GOT3 (cell line): ENCODE results near the gene PCDHGC3.

Source experiments
- DNase-seq: peaks from one replicate; lab custom pipeline; 2025; ENCODE audit warnings: mixed read lengths; lab: John Stamatoyannopoulos, UW

Gene PCDHGC3

DNA sequence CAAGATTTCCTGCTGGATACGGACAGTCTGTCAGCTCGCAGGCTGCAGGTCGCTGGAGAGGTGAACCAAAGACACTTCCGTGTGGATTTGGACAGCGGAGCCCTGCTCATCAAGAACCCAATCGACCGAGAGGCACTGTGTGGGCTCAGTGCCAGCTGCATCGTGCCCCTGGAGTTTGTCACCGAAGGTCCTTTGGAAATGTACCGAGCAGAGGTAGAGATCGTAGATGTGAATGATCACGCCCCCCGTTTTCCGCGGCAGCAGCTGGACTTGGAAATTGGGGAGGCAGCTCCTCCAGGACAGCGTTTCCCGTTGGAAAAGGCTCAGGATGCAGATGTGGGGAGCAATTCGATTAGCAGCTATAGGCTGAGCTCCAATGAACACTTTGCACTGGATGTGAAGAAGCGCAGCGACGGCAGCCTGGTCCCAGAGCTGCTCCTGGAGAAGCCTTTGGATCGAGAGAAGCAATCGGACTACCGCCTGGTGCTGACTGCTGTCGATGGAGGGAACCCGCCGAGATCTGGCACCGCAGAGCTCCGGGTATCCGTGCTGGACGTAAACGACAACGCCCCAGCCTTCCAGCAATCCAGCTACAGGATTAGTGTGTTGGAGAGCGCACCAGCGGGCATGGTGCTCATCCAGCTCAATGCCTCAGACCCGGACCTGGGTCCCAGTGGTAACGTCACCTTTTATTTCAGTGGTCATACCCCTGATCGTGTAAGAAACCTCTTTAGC lies 9.7 kb downstream of the PCDHGC3 start:
- no peak for DNase-seq

DNA sequence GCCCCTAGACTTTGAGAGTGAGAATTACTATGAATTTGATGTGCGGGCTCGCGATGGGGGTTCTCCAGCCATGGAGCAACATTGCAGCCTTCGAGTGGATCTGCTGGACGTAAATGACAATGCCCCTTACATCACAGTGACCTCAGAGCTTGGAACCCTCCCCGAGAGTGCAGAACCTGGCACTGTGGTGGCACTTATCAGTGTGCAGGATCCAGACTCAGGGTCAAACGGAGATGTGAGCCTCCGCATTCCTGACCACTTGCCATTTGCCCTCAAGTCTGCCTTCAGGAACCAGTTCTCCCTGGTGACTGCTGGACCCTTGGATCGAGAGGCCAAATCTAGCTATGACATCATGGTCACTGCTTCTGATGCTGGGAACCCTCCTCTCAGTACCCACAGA lies 10.3 kb downstream of the PCDHGC3 start:
- no peak for DNase-seq

DNA sequence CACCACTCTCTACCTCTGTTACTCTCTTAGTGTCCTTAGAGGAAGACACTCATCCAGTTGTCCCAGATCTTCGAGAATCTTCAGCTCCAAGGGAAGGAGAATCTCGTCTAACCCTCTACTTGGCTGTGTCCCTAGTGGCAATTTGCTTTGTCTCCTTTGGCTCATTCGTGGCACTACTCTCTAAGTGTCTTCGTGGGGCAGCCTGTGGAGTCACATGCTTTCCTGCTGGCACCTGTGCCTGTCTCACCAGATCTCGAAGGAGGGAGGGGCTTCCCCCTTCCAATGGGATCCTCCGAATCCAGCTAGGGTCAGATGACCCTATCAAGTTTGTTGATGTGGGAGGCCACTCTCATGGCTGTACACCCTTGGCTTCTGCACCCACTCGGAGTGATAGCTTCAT lies 11.4 kb downstream of the PCDHGC3 start:
- DNase-seq: no peak

DNA sequence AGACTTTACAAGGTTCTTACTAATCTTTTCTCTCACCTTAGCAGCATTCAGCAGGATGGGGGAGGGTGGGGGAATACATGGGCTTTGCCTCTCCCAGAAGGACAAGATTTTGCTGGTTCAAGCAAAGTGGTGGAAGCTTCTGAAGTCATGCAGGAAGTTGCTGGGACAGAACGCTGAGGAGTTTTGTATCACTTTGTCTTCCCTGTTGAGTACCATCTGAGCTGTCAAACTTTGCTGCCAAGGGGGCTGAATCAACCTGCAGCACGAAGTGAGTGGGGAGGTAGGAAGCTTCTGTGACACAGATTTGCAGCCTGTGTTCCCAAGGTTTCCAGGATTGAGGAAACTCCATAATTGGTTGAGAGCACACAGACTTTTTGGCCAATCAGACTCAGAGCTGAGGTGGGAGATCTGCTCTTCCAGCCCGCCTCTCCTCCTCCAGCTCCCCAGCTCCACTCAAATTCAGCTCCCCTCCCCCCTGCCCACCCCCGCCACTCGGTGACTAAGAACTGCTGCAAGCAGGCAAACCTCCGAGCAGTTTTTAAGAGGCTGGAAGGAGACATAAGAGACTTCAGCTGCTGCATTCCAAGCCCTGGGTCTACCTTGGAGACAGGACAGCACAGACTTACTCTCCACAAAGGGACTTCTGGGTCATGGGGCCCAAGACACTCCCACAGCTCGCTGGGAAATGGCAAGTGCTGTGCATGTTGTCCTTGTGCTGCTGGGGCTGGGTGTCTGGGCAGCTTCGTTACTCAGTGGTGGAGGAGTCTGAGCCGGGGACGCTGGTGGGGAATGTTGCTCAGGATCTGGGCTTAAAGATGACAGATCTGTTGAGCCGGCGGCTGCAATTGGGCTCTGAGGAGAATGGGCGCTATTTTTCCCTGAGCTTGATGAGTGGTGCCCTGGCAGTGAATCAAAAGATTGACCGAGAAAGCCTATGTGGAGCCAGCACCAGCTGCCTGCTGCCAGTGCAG lies 13.1 kb downstream of the PCDHGC3 start, which contains the start of gene PCDHGC5:
Gene PCDHGC5 (plus strand): TSS at position 491 of the 971 bp plus-strand sequence. CDS start 160 bp downstream, at position 651.
- no peak for DNase-seq

DNA sequence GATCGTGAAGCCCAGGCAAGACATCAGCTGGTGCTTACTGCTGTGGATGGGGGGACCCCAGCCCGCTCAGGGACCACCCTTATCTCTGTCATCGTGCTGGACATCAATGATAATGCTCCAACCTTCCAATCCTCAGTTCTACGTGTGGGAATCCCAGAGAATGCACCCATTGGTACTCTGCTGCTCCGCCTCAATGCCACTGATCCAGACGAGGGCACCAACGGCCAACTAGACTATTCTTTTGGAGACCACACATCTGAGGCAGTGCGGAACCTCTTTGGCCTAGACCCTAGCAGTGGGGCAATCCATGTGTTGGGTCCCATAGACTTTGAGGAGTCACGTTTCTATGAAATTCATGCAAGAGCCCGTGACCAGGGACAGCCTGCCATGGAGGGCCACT lies 14.1 kb downstream of the PCDHGC3 start:
- DNase-seq: no peak

DNA sequence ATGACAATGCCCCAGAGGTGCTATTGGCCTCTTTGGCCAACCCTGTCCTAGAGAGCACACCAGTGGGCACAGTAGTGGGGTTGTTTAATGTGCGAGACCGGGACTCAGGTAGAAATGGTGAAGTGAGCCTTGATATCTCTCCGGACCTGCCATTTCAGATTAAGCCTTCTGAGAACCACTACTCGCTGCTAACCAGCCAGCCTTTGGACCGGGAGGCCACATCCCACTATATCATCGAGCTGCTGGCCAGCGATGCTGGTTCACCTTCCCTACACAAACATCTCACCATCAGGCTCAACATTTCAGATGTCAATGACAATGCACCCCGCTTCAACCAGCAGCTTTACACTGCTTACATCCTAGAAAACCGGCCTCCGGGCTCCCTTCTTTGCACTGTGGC lies 14.5 kb downstream of the PCDHGC3 start:
- DNase-seq: no peak

DNA sequence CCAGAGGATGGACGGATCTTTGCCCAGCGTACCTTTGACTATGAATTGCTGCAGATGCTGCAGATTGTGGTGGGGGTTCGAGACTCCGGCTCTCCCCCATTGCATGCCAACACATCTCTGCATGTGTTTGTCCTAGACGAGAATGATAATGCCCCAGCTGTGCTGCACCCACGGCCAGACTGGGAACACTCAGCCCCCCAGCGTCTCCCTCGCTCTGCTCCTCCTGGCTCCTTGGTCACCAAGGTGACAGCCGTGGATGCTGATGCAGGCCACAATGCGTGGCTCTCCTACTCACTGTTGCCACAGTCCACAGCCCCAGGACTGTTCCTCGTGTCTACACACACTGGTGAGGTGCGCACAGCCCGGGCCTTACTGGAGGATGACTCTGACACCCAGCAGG lies 15.0 kb downstream of the PCDHGC3 start:
- no peak for DNase-seq

DNA sequence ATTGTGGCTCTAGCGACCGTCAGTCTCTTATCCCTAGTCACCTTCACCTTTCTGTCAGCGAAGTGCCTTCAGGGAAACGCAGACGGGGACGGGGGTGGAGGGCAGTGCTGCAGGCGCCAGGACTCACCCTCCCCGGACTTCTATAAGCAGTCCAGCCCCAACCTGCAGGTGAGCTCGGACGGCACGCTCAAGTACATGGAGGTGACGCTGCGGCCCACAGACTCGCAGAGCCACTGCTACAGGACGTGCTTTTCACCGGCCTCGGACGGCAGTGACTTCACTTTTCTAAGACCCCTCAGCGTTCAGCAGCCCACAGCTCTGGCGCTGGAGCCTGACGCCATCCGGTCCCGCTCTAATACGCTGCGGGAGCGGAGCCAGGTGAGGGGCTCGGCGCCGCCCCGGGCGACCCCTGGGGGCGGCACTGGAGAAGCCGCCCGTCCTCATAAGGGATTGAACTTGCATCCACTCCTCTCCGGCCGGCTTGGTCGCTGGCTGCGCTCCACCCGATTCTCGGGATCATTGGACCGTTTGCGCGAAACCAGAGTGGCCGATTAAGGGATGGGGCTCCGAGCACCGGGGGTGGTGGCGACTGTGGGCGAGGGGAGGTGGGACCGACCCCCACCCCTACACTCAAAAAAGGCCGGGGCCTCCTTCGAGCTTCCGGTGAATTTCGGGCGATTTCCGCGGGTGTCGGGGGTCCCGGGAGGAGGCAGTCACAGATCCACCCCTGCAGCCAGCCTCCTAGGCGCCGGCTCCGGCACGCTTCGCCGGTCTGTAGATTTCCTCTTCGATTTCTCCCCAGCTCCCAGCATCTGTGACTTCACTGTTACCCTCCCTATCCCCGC lies 15.8 kb downstream of the PCDHGC3 start:
- DNase-seq: no peak

DNA sequence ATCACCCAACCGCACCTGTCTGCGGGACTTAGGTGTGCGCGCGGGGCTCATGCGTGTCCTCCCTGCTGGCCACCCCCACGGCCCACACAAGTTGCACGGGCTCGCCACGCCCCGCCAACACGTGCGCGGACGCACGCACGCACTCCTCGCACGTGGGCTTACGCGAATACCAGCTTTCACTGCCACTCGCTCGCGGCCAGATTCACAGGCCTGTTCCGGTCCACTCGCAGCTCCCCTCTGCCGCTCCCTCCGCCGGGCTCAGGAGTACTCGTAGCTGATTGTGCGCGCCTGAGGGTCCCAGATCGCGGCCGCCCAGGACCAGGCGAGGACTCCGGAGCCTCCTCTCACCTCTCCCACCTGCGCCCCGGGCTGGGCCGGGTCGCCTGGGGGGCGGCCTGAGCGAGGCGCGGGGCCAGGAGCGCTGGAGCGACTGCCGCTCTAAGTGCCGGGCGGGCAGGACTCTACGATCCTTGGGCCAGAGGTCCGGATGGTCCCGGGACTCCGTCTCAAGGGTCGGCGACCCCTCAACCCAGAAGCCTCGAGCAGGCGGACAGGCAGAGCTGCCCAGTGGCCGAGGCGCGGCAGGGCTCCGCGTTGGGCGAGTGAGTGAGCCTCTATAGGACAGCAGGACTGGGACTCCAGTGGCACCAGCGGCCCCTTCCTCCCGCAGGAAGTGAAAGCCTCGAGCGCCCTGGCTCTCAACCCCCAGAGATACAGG lies 16.6 kb downstream of the PCDHGC3 start:
- no peak for DNase-seq

DNA sequence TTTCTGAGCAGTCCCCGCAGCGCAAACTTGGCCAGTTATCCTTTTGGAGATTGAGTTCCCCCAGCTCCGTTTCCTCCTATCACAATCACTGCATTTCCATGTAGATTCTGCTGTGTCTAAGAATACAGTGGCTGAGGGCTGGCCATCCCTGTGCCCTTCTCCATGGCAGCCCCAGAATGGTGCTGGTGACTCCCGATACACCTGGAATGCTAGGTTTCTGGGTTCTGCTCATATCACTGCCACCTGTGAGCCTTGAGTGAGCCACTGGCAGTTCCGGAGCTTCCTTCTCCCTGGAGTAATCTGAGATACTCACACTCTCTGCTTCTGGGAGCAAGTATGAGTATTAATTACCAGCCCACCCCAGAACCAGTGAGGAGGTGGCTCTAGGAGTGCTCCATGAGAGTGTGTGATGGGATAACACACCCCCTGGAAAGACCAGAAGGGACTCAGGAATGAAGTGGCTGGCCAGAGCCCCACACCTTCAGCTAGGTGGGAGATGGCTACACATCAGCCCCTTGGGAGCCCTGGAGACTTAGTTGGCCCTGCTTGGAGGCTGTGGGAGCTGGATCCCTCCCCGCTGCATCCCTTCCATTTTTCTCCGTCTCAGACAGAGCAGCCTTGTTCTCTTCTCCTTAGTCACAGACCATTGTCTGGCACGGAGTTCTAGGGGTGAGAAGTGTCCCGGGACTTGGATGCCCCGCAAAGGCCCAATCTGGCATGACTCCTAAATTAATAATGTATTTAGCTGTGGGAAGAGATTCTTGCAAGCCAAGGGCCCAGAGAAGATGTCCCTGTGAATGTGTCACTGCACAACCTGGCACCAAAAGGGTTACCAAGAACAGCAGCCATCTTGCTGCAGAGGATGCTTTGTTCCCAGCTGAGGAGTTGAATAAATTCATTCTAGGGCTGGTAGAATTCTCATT lies 18.0 kb downstream of the PCDHGC3 start:
- no peak for DNase-seq

DNA sequence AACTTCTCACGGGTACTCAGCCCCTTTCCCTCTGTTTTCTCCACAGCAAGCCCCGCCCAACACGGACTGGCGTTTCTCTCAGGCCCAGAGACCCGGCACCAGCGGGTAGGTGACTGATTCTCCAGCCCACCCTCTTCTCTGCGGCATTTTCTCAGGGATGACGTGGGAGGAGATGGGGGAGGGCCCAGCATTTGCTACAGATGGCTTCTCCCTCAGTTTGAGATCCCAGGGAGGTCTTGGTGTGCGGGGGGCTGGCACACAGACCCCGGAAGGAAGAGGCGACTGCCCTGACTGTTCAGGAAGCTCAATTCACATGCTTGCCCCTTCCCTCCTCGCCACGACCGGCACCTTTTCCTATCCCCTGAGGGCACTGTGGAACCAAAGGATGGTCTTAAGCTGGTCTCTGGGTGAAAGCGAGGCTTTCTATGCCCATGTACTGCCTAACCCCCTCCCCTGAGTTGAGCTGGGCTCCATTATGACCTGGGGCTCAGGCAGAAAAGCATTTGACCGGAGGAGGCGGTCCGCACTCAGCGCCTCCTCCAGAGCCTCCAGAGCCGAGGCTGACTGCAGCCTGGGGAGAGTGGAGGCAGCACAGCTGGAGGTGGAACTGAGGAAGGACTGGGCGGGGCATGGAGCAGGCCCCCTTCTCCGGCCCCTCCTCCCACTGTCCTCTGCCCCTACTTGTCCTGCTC lies 19.1 kb downstream of the PCDHGC3 start:
- DNase-seq: no peak

DNA sequence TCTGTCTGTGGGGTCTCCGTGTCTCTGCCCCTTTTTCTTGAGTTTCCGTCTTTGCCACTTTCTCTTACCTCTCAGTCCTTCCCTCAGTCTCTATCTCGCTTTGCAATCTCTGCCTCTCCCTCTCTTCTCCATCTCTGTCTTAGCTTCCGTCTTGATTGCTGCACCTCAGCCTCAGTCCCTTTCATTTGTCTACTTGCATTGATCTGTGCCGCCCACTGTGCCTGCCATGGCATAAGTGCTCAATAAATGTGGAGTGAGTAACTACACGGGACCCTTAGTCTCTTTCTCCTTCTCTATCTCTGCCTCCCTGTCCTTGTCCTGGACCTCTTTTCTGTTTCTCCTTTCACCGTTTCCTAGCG lies 19.7 kb downstream of the PCDHGC3 start:
- DNase-seq: no peak

DNA sequence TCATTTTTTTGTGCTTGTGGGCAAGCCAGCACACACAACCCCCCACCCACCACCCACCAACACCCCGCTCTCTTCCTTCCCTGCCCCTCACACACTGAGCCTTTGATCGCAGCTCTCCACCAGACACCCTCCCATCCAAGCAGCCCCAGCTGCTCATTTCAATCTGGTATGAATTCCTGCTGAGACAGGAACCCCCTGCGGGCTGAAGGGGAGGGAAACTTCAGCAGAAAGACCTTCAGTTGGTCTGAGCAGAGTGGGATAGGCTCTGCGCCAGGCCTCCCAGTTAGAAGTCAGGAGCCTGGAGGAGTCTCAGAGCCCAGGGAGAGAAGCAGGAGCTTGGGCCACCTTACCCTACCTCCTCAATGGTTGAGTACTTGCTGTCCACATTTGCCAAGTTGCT lies 20.3 kb downstream of the PCDHGC3 start:
- DNase-seq: no peak

DNA sequence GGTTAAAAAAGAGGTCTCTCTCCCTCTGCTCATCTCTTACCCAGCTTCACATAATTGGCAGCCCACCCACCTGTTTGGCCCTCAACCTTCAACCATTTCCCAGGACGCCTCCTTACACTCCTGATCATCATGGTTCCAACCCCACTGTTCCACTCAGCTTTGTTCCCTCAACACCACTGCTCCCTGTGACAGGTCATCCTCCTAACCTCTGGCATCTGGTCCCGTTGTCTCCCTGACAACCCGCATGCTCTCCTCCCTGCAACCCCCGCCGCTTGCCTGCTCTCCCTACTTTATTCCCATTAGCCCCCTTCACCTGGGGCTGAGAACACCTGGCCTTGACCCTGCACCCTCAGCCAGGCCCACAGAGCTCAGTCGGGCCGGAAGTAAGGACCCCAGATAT lies 26.0 kb downstream of the PCDHGC3 start:
- no peak for DNase-seq

DNA sequence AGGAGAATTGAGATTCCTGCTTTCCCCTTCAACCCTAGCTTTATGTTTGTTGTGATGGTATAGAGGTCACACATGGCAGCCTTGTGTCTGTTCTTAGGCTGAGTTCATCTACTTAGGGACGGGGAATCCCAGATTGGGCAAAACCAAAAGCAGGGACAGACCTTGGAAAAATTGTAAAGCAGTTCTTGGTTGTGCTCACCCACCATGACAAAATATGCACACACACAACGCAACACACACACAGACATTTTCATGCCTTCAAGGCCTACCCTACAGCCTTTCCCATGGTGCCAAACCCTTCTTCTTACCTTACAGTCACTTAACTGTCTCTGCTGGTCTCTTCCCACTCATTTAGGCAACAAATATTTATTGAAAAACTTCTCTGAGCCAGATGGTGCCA lies 27.9 kb downstream of the PCDHGC3 start:
- DNase-seq: no peak

DNA sequence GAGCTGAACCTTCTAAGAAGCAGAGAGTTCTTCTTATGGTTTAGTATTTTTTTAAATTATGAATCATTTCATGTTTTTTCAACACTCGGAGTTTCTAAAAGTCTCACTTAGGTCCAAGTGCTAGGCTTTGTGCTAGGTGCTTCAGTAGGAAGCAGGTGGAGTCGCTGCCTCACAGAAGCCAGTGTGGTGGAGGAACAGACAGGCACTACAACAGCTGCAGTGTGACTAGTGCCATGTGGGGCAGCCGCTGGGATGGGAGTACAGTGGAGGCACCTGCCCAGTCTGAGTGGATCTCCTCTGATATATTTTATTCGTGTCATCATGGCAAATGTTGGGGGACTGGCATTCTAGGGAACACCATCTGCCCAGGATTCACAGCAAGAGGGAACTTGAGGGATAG lies 28.4 kb downstream of the PCDHGC3 start:
- DNase-seq: no peak

DNA sequence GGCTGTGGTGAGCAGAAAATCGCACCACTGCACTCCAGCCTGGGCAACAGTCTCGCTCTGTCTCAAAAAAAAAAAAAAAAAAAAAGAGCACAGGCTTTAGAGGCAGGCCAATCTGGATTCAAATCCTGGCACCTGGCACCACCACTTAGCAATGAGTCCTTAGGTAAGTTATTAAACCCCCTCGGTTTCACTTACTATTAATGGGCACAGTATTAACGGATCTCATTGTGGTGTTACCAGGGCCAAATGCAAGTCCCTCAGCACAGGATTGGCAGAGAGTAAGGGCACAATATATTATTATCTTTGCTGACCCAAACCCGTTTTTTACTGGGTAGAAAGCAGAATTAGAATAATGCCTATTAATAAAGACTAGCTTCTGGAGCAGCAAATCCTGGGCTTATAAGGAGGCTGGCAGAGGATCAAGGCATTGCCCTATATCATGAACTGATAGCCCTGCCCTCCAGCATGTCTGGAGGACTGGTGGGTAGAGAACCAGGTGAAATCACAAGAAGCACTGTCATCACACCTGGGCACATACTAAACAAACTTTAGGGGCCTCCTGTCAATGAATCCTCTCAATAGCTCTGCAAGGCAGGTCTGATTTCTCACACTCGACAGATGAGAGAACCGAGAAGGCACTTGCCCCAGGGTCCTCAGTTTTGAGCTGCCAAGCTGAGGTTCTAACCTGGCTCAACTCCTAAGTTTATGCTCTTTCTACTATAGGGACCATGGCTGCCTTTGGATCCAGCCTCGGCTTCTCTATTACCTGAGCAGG lies 30.8 kb downstream of the PCDHGC3 start:
- DNase-seq: no peak

DNA sequence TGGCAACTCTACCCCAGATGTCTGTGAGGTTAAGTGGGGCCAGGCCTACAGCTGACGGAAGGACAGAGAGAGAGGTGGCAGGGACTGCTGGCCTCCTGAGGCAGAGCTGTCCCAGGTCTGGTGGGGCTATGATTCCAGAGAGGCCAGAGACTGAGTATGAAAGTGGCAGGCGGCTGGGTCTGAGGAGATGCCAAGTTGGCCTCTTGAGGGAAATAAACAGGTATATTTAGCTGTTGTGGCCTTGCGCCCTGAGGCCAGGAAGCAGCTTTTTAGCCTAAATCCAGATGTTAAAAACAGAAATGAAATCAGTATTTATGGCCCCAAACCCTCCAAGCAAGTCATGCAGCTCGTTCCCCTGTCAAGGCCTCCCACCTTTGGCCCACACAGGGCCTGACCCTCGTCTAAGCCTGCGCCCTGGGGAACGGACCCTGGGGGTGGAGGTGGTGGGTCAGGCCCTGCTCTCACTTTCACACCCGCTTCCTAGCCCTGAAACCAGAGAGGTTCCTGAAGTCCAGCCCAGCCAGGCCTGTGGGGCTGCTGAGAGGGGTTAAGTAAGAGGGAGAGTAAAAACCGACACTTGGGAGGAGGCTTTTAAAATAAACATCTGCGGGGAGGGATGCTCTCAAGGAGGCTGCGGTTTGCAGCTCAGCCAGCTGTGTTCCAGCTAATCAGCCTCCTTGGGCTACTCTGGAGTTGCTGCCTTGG lies 31.8 kb downstream of the PCDHGC3 start:
- no peak for DNase-seq

DNA sequence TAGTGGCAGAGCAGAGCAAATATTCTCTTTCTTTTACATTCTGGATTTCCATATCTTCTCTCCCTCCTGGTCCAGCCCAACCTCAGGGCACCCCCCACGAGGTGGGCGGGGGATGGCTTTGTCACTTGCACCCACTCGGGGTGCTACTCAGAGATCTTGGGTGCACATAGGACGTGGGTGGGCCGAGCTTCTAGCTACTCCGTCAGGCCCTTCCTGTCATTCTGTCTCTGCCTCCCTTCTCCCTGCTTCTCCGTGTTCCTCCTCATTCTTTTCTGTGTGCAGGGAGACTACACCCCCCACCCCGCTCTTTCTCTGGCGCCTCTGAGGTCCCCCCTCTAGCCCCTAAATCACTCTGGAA lies 32.7 kb downstream of the PCDHGC3 start:
- no peak for DNase-seq
